ENCODE measurements around the gene SMOC1. TPM values are rescaled to one million over a fixed set of nuclear protein-coding genes. Genes with fewer than 3 reads are reported as not detected.

SMOC1 gene
- total RNA-seq, 1 experiment from 2014 or later, result 0.05 TPM

DNA sequence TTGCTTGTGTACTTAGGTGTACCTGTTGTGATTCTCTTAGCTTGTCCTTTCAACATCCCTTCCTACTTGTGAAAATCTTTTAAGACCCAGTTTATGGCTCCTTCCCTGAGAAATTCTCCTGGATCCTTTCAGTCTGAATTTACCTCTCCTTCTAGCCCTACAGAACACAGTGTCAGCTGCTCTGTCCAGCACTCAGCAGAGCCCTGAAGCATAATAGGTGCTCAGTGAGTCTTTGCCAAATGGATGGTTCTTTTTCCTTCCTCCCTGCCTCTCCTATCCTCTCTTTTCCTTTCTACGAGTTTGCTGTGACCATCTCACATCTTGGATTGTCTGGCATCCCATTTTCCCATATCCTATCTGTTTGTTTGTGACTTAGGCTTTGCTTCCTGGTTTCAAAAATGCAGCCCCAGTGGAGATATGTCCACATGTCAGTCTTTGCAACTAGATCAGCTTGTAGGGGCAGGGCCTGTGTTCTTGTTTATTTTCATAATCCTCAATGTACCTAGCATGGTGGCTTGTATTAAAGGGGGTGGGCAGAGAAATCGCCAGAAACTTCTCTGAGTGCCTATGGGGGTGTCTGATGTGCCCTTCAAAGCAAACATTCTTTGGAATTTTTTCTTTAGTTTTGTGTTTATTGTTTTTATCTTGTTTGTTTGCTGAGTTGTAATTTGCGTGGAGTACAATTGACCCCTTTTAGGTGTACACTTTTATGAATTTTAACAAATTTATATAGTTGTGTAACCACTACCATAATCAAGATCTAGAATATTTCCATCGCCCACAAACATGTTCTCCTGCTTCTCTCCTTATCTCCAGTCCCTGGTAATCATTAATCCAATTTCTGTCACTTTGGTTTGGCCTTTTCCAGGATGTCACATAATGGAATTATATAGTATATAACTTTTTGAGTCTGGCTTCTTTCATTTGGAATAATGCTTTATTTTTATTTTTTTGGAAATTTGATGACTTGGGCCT, 62.8 kb downstream of the SMOC1 start:
- no peak for DNase-seq (ENCODE audit: low read depth)

DNA sequence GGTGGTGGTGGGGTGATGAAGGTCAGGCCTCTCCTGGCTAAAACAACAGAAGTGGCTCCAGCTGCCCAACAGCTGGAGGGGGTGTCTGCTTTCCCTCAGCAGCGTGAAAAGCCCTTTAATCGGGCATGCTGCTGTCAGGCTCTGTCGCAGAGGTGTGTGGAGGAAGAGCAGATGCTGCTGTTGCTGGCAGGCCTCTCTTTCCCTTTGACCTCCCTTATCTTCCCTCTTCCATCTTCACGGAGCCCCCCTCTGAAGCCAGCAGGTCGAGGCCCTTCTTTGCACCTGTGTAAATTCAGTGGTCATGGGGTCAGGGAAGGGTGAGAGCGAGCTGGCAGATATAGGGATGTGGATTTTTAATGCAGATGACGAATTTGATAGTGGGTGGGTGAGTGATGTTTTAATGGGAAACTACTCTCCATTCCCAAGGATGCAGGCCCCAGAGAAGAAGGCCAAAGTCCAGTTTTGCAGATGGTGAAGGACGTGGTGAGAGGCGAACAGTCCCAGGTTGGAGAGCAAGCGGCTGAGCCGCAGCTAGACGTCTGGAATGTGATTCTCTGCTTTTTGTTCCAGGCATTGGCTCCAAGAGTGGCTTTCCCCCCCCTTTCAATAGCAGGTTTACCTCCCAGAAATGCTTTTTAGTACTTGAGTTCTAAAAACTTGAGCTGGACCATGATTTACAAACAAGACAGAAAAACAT, 64.0 kb downstream of the SMOC1 start:
- no peak for DNase-seq (ENCODE audit: low read depth)

GRCh38 chr14:69945347-69945746, 66.1 kb downstream of the SMOC1 start:
- no peak for DNase-seq (ENCODE audit: low read depth)

GRCh38 chr14:69945912-69946311, 66.7 kb downstream of the SMOC1 start:
- peak; percentile 9 for DNase-seq (ENCODE audit: low read depth)

- no peak for DNase-seq (ENCODE audit: low read depth)
Observed at GRCh38 chr14:69948351-69948750, 69.1 kb downstream of the SMOC1 start.

DNA sequence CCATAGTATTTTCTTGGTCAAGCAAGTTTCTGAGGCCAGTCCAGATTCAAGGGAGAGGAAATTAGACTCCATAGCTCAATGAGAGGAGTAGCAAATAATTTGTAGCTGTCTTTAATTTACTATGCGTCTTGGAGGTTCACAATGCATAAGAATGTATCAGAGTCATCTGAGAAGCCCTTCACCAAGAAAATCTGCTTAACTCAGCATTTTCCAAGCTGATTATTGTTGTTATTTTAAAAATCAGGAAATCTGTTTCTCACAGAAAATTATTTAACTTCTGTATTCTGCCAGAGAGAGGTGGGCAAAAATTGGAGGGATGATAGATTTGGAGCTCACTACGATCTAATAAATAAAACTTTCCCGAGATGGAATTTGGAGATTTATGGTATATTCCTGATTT, 72.0 kb downstream of the SMOC1 start:
- DNase-seq (ENCODE audit: low read depth), result no peak

GRCh38 chr14:69951935-69952334, 72.7 kb downstream of the SMOC1 start:
- no peak for DNase-seq (ENCODE audit: low read depth)

GRCh38 chr14:69953266-69953915, 74.2 kb downstream of the SMOC1 start:
- DNase-seq (ENCODE audit: low read depth), result no peak

DNA sequence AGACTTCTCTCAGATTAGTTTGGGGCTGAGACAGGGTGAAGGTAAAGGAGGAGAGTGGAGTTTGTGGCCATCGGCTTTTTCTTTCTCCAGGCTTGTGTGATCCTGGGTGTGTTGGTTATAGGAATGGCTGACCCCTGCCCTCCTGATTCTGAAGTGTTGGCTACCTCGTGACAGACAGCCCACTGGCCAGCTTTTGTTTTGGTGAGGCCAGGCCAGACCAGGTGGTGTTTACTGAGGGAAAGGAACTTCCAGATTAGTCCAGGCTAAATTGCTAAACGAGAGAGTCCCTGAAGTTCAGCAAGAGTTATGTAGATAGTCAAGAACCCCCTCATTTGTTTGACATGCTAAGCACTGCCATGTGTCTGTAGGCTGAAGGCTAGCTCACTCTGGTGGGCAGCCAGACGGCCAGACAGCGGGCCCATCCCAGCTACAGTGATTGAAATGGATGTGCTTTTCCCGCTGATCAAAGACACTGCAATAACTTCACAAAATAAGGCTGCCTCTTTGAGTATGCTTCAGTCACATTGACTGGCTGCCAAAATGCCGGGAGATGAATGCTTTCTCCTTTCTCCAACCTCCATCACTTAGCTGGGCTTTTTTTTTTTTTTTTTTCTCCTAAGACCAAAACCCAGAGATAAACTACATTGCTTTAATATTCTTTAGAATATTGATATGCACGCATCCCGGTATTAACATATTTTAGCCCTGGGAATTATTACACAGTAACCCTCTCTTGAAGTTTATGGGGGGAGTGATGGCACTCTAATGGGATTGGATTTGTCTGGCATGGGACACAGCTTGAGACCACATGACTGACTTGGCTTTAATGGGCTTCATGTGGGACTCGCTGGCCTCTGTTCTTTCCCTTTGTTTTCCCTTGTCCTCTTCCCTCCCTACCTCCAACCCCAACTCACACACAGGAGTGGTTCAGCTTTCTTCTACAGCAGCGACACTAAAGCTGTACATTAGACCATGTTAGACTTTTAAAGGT, 76.9 kb downstream of the SMOC1 start:
- no peak for DNase-seq (ENCODE audit: low read depth)

- DNase-seq (ENCODE audit: low read depth), result no peak
Observed at GRCh38 chr14:69956970-69957369, 77.8 kb downstream of the SMOC1 start.

DNA sequence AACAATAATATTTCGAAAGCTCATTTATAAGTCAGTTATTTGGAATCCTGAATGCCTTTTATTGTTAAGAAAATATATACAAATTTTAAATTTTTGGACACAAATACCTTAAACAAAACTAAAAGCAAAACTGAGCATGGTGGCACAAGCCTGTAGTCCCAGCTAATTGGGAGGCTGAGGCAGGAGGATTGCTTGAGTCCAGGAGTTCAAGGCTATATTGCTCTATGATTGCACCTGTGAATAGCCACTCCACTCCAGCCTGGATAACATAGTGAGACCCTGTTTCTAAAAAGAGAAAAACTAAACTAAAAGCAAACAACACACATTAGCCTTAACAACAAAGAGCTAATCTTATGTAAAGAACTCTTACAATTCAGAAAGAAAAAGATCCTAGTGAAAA, 78.8 kb downstream of the SMOC1 start:
- no peak for DNase-seq (ENCODE audit: low read depth)

DNA sequence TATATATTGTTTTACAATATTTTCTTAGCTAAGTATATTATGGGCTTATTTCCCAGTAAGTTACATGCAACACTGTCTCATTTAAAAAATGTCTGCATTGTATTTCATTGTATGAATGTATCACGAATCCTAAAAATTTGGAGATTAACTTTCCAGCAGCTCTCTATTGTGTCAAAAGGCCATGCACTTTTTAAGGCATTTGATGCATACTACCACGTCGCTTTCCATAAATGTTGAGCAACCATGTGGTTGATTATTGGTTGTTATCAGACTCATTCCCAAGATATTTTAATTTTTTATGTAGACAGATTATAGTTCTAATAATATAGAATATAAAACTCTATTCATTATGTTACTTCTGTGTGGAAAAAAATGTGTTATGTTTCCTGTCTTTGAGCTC, 79.9 kb downstream of the SMOC1 start:
- no peak for DNase-seq (ENCODE audit: low read depth)

- DNase-seq (ENCODE audit: low read depth), result no peak
Observed at GRCh38 chr14:69960296-69960695, 81.1 kb downstream of the SMOC1 start.

GRCh38 chr14:69963966-69964365, 84.8 kb downstream of the SMOC1 start:
- no peak for DNase-seq (ENCODE audit: low read depth)

DNA sequence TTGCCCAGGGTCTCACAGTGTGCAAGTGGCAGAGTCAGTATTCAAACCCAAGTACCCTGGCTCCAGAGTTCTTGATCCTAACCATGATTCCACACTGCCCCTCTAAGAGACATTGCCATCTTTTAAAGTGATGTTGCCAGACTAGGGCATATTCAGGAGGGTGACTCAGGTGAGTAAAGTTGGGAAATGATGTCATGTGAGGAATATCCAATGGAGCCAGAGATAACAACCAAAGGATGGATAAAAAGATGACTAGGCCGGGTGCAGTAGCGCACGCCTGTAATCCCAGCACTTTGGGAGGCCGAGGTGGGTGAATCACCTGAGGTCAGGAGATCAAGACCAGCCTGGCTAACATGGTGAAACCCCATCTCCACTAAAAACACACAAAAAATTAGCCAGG, 85.6 kb downstream of the SMOC1 start:
- no peak for DNase-seq (ENCODE audit: low read depth)

- DNase-seq (ENCODE audit: low read depth), result no peak
Observed at GRCh38 chr14:69968132-69968531, 88.9 kb downstream of the SMOC1 start.

GRCh38 chr14:69968681-69969080, 89.5 kb downstream of the SMOC1 start:
- DNase-seq (ENCODE audit: low read depth), result no peak

DNA sequence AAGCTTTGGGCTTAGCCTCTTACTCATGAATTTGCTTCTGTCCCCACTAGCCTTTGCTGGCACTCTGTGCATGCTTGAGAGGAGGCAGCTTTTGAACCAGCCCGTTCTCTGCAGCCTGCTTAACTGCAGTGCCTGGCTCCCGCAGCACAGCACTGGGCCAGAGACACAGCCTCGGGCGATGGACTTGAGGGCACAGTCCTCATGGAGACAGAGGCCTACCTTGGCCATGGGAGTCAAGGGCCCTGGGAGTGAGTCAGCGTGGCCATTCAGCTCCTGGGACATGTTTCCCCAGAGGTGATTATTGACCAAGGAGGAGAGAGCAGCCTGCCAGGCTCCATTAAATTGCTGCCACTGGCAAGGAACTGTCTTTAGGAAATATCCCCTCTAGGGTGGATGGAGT, 93.5 kb downstream of the SMOC1 start:
- DNase-seq (ENCODE audit: low read depth), result no peak

GRCh38 chr14:69973846-69974245, 94.6 kb downstream of the SMOC1 start:
- no peak for DNase-seq (ENCODE audit: low read depth)

DNA sequence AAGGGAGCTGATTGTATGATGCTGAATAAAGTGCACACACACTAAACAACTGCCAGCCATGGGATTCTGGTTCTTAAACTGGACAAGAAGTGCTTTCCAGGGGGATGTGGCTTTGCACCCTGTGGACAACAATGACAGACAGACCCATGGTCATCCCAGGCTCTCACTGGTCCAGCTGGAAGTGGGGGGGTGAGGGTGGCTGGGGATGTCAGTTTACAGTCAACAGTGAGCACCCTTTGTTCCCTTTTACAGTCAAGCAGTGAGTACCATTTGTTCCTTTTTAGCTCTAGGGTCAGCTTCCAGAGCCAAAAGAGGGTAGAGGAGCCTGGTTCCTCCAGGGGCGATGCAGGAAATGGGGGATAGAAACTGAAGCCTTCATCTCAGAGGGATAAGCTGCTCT, 100.7 kb downstream of the SMOC1 start:
- no peak for DNase-seq (ENCODE audit: low read depth)

All from M059J (cell line).